HEK293 (cell line): ENCODE measurements around the gene ABCC11.

Source experiments
- HOXA7 ChIP-seq: sonication (generic); formaldehyde crosslinking; IDR thresholded peaks from 2 replicates; pipeline ENCODE4 v1.8.1; 2022; ENCODE audit warnings: missing genetic modification reagents, borderline replicate concordance
- ZBTB44 ChIP-seq: fragments of 450-650 bp; IDR thresholded peaks from 2 replicates; pipeline ENCODE4 v1.5.1; 2018; ENCODE audit warnings: missing biosample characterization, mild to moderate bottlenecking, missing genetic modification characterization
- ZNF791 ChIP-seq: fragments of 450-650 bp; formaldehyde crosslinking; IDR thresholded peaks from 2 replicates; pipeline ENCODE4 v1.5.1; 2016; ENCODE audit warnings: missing biosample characterization, missing genetic modification characterization
- TF ChIP-seq, protein P1 (sequence below): fragments of 450-650 bp; formaldehyde crosslinking; IDR thresholded peaks from 2 replicates; pipeline ENCODE4 v1.5.1; 2016; ENCODE audit warnings: missing biosample characterization, missing genetic modification characterization

DNA sequence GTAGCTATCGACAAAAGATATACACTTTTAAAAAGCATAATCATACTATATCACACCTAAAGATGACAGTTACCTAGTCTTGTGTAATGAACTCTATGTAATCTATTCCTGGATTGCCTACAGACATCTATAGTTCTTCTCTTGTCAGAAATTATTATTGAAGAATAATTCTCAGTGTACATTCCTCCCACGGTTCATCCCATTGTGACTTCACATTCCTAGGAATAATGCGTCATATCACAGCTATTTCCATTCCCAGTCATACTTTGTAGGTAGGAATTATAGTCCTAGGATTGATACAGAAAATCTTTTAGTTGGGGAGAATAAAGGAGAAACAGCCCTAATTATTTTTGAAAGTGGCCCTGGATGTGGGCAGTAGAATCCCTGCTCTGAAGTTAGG, 44.0 kb upstream of the ABCC11 start:
- TF ChIP-seq ZBTB44 (no peak), ZNF791 (tag by site-specific recombination) (no peak), HOXA7 (CRISPR knock-in tag) (no peak)
- TF ChIP-seq, protein P1, sequence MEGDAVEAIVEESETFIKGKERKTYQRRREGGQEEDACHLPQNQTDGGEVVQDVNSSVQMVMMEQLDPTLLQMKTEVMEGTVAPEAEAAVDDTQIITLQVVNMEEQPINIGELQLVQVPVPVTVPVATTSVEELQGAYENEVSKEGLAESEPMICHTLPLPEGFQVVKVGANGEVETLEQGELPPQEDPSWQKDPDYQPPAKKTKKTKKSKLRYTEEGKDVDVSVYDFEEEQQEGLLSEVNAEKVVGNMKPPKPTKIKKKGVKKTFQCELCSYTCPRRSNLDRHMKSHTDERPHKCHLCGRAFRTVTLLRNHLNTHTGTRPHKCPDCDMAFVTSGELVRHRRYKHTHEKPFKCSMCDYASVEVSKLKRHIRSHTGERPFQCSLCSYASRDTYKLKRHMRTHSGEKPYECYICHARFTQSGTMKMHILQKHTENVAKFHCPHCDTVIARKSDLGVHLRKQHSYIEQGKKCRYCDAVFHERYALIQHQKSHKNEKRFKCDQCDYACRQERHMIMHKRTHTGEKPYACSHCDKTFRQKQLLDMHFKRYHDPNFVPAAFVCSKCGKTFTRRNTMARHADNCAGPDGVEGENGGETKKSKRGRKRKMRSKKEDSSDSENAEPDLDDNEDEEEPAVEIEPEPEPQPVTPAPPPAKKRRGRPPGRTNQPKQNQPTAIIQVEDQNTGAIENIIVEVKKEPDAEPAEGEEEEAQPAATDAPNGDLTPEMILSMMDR (tag by site-specific recombination), result no peak
